Measurements from ENCODE around the gene TRIM17. TPM values are rescaled to one million over a fixed set of nuclear protein-coding genes. Genes with fewer than 3 reads are reported as not detected.

TRIM17 gene
- total and polyA plus RNA-seq, 2 of the 8 experiments (the other 6 are each of a cell fraction or from before 2014, with no cell fraction given) = 1.1 to 2.2 TPM

GRCh38 chr1:228358764-228359612, 57.7 kb downstream of the TRIM17 start:
- Histone ChIP-seq H4K20me1 (replicated peaks in 1 of 2; ENCODE audit: control insufficient read depth in 1 of 2, insufficient read depth in 2 of 2, low read length in 2 of 2) (no peaks in the 10 kb centered on the region), H2AK5ac (ENCODE audit: low read depth, low read length) (no peak overlapping the region), H4K5ac (ENCODE audit: insufficient read length, low read depth, low read length) (no peak overlapping the region), H3K9ac (replicated peaks in 1 of 4; ENCODE audit: extremely low read depth in 1 of 4, low read depth in 3 of 4, low read length in 3 of 4) (no peak overlapping the region), H3K36me3 (ENCODE audit: control insufficient read depth in 2 of 4, insufficient read depth in 4 of 4, low read length in 3 of 4) (no peaks in the 10 kb centered on the region), H4K91ac (replicated peaks; ENCODE audit: insufficient read length, low read length) (no peak overlapping the region), H3K4ac (replicated peaks; ENCODE audit: insufficient read length, low read depth, low read length) (no peak overlapping the region), H3K27me3 (replicated peaks in 1 of 4; ENCODE audit: control insufficient read depth in 3 of 4, extremely low read depth in 1 of 4, insufficient read depth in 3 of 4, low read length in 3 of 4) (no peaks in the 10 kb centered on the region; a peak in 2 of 7 replicates), H3K14ac (ENCODE audit: insufficient read length) (no peak overlapping the region), H2BK5ac (ENCODE audit: low read depth, low read length) (no peak overlapping the region), H3K23me2 (ENCODE audit: low read depth, low read length) (no peaks in the 10 kb centered on the region), H3K9me3 (ENCODE audit: insufficient read depth in 2 of 2, low read depth in 1 of 2, low read length in 1 of 2) (peaks cover 0 to 3% of the 10 kb centered on the region in 2 experiments; a peak in 1 of 4 replicates), H4K8ac (ENCODE audit: extremely low read depth, insufficient read depth, low read length) (no peak overlapping the region), H3K23ac (ENCODE audit: insufficient read length) (no peak overlapping the region), H3K79me2 (ENCODE audit: control insufficient read depth in 1 of 2, insufficient read depth in 2 of 2, low read length in 2 of 2) (no peaks in the 10 kb centered on the region), H3K56ac (replicated peaks; ENCODE audit: insufficient read length, low read depth, low read length) (no peak overlapping the region), H3K27ac (ENCODE audit: low read depth, low read length) (no peak overlapping the region), H2BK15ac (ENCODE audit: low read length) (no peak overlapping the region), H2AFZ (ENCODE audit: low read length) (no peak overlapping the region), H2BK120ac (replicated peaks; ENCODE audit: low read depth, low read length) (no peak overlapping the region), H3K4me3 (ENCODE audit: extremely low read depth in 1 of 4, insufficient read depth in 2 of 4, low read depth in 3 of 4, low read length in 4 of 4) (no peak overlapping the region), H3K79me1 (ENCODE audit: low read depth, low read length) (no peaks in the 10 kb centered on the region), H3K4me1 (replicated peaks in 1 of 4; ENCODE audit: control insufficient read depth in 3 of 4, insufficient read depth in 4 of 4, low read length in 3 of 4) (no peaks in the 10 kb centered on the region; a peak in 2 of 7 replicates), H3K18ac (ENCODE audit: extremely low read depth, low read length) (no peak overlapping the region), H2BK12ac (ENCODE audit: low read depth, low read length) (no peak overlapping the region), H2BK20ac (ENCODE audit: low read length) (no peak overlapping the region), H3K4me2 (ENCODE audit: insufficient read depth in 1 of 2, low read depth in 2 of 2, low read length in 2 of 2) (no peak overlapping the region)
- no peak for DNase-seq (ENCODE audit: low read depth in 1 of 2, low spot score in 2 of 2)
- FAIRE-seq = no peak
- POLR2A ChIA-PET (ENCODE audit: partially characterized antibody) = no interaction called here
- TF ChIP-seq KDM1A (IDR thresholded peaks at IDR 0.05; ENCODE audit: borderline replicate concordance, low read length) (no peak), EGR1 (IDR thresholded peaks at IDR 0.05; ENCODE audit: borderline replicate concordance, low read depth, low read length) (no peak), BCL11A (IDR thresholded peaks at IDR 0.05; ENCODE audit: low read depth in 2 of 2, low read length in 2 of 2) (no peak), SP2 (IDR thresholded peaks at IDR 0.05; ENCODE audit: low read length) (no peak), YY1 (IDR thresholded peaks at IDR 0.05; ENCODE audit: low read depth, low read length) (no peak), SIN3A (conservative IDR thresholded peaks at IDR 0.05 in 1 of 2, IDR thresholded peaks at IDR 0.05 in 1 of 2; ENCODE audit: low read depth in 1 of 2, low read length in 2 of 2) (no peak), CREB1 (IDR thresholded peaks at IDR 0.05) (no peak), USF2 (IDR thresholded peaks at IDR 0.05; ENCODE audit: low read length) (no peak)
- CTCF ChIA-PET (ENCODE audit: partially characterized antibody) = interaction anchor here (0.7 to 1.1 kb wide), 2 partner anchors 18 to 30 kb away, joined by 3 read pairs; no protein-coding TSS in a partner anchor
- WGBS, 2 experiments (ENCODE audit: extremely low coverage in 1 of 2, insufficient coverage in 1 of 2, insufficient read length in 1 of 2, insufficient replicate concordance in 2 of 2, low coverage in 1 of 2, low lambda C conversion rate in 2 of 2, missing lambda C conversion rate in 1 of 2) = 89% methylated on average over 19 of the region's 19 CpGs; no CpG with 5 or more reads in 1 of the 2 experiments
